ENCODE measurements around the gene NXF1. TPM values are rescaled to one million over a fixed set of nuclear protein-coding genes. Genes with fewer than 3 reads are reported as not detected.

NXF1 gene
- total RNA-seq, 2 donors from 2014 or later, result 39.2 to 50.9 TPM

DNA sequence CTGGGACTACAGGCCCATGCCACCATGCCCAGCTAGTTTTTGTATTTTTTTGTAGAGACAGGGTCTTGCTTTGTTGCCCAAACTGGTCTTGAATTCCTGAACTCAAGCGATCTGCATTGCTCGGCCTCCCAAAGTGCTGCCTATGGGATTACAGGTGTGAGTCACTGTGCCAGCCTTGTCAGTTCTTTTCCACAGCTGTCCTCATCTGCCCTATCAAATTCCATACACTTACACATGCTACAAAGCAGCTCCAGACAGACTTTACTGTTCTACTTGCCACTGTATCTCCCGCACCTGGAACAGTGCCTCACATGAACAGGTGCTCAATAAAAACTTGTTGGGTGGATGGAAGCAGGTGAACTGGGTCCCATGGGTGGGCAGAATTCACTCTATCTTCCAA lies 18.4 kb upstream of the NXF1 start:
- Histone ChIP-seq H3K27ac (no peak overlapping the region), H3K36me3 (peaks cover 23% of the 10 kb centered on the region), H3K27me3 (no peaks in the 10 kb centered on the region), H3K9ac (ENCODE audit: low read depth in 2 of 2, low read length in 2 of 2) (no peak overlapping the region), H3K4me1 (no peaks in the 10 kb centered on the region), H3K9me3 (no peaks in the 10 kb centered on the region), H3K4me3 (no peak overlapping the region)
- intact Hi-C loops (cut with DNase I), result loop anchor here (5.0 kb wide), 1 partner anchor 111 kb away; no protein-coding TSS in a partner anchor
- no peak for DNase-seq
- TF ChIP-seq, protein P1, sequence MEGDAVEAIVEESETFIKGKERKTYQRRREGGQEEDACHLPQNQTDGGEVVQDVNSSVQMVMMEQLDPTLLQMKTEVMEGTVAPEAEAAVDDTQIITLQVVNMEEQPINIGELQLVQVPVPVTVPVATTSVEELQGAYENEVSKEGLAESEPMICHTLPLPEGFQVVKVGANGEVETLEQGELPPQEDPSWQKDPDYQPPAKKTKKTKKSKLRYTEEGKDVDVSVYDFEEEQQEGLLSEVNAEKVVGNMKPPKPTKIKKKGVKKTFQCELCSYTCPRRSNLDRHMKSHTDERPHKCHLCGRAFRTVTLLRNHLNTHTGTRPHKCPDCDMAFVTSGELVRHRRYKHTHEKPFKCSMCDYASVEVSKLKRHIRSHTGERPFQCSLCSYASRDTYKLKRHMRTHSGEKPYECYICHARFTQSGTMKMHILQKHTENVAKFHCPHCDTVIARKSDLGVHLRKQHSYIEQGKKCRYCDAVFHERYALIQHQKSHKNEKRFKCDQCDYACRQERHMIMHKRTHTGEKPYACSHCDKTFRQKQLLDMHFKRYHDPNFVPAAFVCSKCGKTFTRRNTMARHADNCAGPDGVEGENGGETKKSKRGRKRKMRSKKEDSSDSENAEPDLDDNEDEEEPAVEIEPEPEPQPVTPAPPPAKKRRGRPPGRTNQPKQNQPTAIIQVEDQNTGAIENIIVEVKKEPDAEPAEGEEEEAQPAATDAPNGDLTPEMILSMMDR (IDR thresholded peaks at IDR 0.05), result no peak

DNA sequence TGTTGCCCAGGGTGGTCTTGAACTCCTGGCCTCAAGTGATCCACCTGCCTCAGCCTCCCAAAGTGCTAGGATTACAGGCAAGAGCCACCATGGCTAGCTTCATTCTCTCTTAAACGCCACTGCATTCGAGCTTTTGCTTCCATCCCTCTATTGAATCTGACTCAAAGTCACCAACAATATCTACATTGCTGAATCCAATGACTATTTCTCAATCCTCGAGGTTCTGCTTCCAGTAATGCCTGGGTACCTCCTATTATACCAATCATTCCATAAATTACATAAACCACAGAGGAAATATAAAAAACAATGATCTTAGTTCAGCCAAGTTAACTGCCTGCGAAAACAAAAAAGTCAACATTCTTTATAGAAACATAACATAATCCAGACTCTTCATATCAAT lies 11.9 kb upstream of the NXF1 start:
- Histone ChIP-seq H3K27ac (no peak overlapping the region), H3K27me3 (no peaks in the 10 kb centered on the region), H3K4me3 (no peak overlapping the region), H3K9ac (ENCODE audit: low read depth in 2 of 2, low read length in 2 of 2) (no peak overlapping the region), H3K9me3 (no peaks in the 10 kb centered on the region), H3K4me1 (no peaks in the 10 kb centered on the region), H3K36me3 (peaks cover 5% of the 10 kb centered on the region)
- intact Hi-C loops (cut with DNase I), result no loop called here
- TF ChIP-seq, protein P1 (IDR thresholded peaks at IDR 0.05), result no peak
- DNase-seq, result no peak

DNA sequence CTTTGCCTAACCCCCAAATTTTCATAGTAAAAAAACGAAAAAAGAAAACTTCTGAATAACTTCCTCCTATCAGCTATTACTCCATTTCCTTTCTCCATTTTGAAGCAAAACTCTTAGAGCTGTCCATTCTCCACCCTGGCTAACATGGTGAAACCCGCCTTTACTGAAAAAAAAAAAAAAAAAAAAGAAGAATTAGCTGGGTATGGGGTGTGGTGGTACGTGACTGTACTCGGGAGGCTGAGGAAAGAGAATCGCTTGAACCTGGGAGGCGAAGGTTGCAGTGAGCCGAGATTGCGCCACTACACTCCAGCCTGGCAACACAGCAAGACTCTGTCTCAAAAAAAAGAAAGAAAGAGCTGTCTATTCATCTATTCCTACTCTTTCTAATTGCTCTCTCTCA lies 11.3 kb upstream of the NXF1 start:
- no peaks in the 10 kb centered on the region for H3K27me3 ChIP-seq
- TF ChIP-seq, protein P1 (IDR thresholded peaks at IDR 0.05), result no peak
- no peaks in the 10 kb centered on the region for H3K9me3 ChIP-seq
- H3K4me1 ChIP-seq, result no peaks in the 10 kb centered on the region
- H3K4me3 ChIP-seq, result no peak overlapping the region
- no peak for DNase-seq
- peaks cover 5% of the 10 kb centered on the region for H3K36me3 ChIP-seq
- H3K9ac ChIP-seq (ENCODE audit: low read depth in 2 of 2, low read length in 2 of 2), result no peak overlapping the region
- intact Hi-C loops (cut with DNase I), result no loop called here
- no peak overlapping the region for H3K27ac ChIP-seq

DNA sequence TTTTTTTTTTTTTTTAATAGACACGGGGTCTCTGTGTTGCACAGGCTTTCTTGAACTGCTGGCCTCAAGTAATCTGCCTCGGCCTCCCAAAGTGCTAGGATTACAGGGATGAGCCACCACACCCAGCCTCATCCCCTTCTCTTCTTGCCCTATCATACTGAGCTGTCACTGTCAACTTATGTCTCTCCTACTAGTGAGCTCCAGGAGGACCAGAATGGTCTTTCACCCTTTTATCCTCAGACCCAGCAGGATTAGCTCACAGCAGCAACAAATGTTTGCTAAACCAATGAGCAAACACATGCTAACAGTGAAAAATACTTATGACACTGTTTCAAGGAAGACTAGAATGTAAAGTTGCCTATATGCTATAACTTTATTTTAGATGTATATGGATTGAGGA lies 6.4 kb upstream of the NXF1 start:
- Histone ChIP-seq H3K27me3 (no peaks in the 10 kb centered on the region), H3K27ac (no peak overlapping the region), H3K4me3 (no peak overlapping the region), H3K36me3 (no peaks in the 10 kb centered on the region), H3K9ac (ENCODE audit: low read depth in 2 of 2, low read length in 2 of 2) (no peak overlapping the region), H3K9me3 (no peaks in the 10 kb centered on the region), H3K4me1 (no peaks in the 10 kb centered on the region)
- DNase-seq, result no peak
- TF ChIP-seq, protein P1 (IDR thresholded peaks at IDR 0.05), result no peak
- intact Hi-C loops (cut with DNase I), result no loop called here

DNA sequence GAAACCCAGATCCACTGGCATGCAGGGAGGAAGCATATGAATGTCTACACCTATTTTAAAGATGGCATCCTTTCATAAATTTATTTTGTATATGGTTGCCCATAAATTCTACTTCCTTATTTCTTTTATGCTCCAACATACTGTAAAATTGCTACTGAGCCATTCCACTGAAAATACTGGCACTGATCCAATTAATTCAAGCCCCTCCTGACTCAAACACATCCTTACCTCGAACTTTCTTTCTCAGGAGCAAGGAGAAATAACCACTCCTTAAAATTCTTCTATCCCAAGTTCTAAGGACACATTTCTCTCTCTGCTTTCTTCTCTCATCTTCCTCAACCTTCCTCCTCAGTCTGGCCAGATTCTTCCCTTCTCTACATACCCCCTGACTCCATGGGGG lies 5.5 kb upstream of the NXF1 start:
- no peak for DNase-seq

More for the DNA sequence above, 5.5 kb upstream of the NXF1 start:
- Histone ChIP-seq H3K9ac (ENCODE audit: low read depth in 2 of 2, low read length in 2 of 2) (no peak overlapping the region), H3K9me3 (no peaks in the 10 kb centered on the region), H3K36me3 (no peaks in the 10 kb centered on the region), H3K4me1 (no peaks in the 10 kb centered on the region), H3K27me3 (no peaks in the 10 kb centered on the region), H3K4me3 (no peak overlapping the region), H3K27ac (no peak overlapping the region)
- TF ChIP-seq, protein P1 (IDR thresholded peaks at IDR 0.05), result no peak
- intact Hi-C loops (cut with DNase I), result no loop called here

All from colonic mucosa (tissue), 4 donors.